Breast epithelium (tissue), 4 donors: Measurements from ENCODE around the gene AHNAK2. TPM values are rescaled to one million over a fixed set of nuclear protein-coding genes. Genes with fewer than 3 reads are reported as not detected.

Experiments
- DNase-seq, 2 donors: peaks; one replicate each; pipeline ENCODE4 v3.0.0-alpha.2; 2019; ENCODE audit warnings: low spot score in 2 of 2
- H3K27ac ChIP-seq, 2 donors: fragments of 200-600 bp; sonication (generic) in 1 of 2; one replicate each; pipeline ENCODE4 v1.5.1; 2016 to 2019; ENCODE audit warnings: mild to moderate bottlenecking in 1 of 2
- H3K27me3 ChIP-seq, 2 donors: fragments of 200-600 bp; sonication (generic) in 1 of 2; one replicate each; pipeline versions ENCODE4 v1.5.1 to v1.6.0; 2017 to 2019; ENCODE audit warnings: control low read depth in 1 of 2, mild to moderate bottlenecking in 1 of 2
- H3K36me3 ChIP-seq: fragments of 200-600 bp; one replicate; pipeline ENCODE4 v1.5.1; 2019
- H3K4me1 ChIP-seq, 2 donors: fragments of 200-600 bp; sonication (generic); one replicate each; pipeline ENCODE4 v1.5.1; 2016 to 2019; ENCODE audit warnings: control low read depth in 1 of 2
- H3K4me3 ChIP-seq, 3 donors: fragments of 200-600 bp; sonication (generic); 1 replicate in 2 of 3; 2 replicates in 1 of 3; pipeline ENCODE4 v1.5.1; 2016 to 2019; ENCODE audit warnings: mild to moderate bottlenecking in 3 of 3, moderate library complexity in 2 of 3
- H3K9me3 ChIP-seq, 2 donors: fragments of 200-600 bp; sonication (generic) in 1 of 2; one replicate each; pipeline ENCODE4 v1.5.1; 2016 to 2019; ENCODE audit warnings: control low read depth in 1 of 2
- CTCF ChIP-seq, 3 donors: fragments of 450-650 bp; IDR thresholded peaks; one replicate each; pipeline ENCODE4 v1.5.1; 2016 to 2017; ENCODE audit warnings: antibody characterized with exemption in 3 of 3, mild to moderate bottlenecking in 3 of 3, moderate library complexity in 3 of 3
- POLR2A ChIP-seq: fragments of 450-650 bp; IDR thresholded peaks from one replicate; pipeline ENCODE4 v1.6.1; 2016; ENCODE audit warnings: antibody characterized with exemption, mild to moderate bottlenecking, moderate library complexity
- POLR2AphosphoS5 ChIP-seq, 3 donors: sonication (generic); formaldehyde crosslinking; IDR thresholded peaks; one replicate each; pipeline ENCODE4 v1.6.1; 2017; ENCODE audit warnings: antibody characterized with exemption in 3 of 3
- intact Hi-C: fragments of 100-400 bp; cut with DNase I; formaldehyde crosslinking; loops from one replicate; pipeline ENCODE4 v1.15.1; 2023; ENCODE audit warnings: low total_unique reads
- total RNA-seq, 3 donors: library from RNA; depleted of rRNA; stranded (reverse); fragments of >200 nt; gene quantifications; one replicate each; pipeline ENCODE4 v1.1.0, GENCODE V29; 2016

Gene AHNAK2
- total RNA-seq, 3 donors from 2014 or later, result 15.1 to 46.7 (median 19.3) TPM

GRCh38 chr14:104970231-104971068, 7.7 kb downstream of the AHNAK2 start:
- Histone ChIP-seq H3K4me1 (peaks cover 33 to 55% of the 10 kb centered on the region in 2 donors), H3K4me3 (peak overlapping the region; percentile 43 to 69 (median 57)), H3K36me3 (no peaks in the 10 kb centered on the region), H3K27ac (peak overlapping the region; percentile 95 to 97), H3K27me3 (no peaks in the 10 kb centered on the region), H3K9me3 (no peaks in the 10 kb centered on the region)
- DNase-seq, result no peak
- no peak for TF ChIP-seq CTCF (IDR thresholded peaks at IDR 0.05)
- TF ChIP-seq POLR2AphosphoS5 (IDR thresholded peaks at IDR 0.05), result peak; percentile 50 to 77 (median 54)
- intact Hi-C loops, result loop anchor here (5.0 kb wide), 1 partner anchor 38 kb away; no protein-coding TSS in a partner anchor

- H3K4me1 ChIP-seq, result peaks cover 33 to 49% of the 10 kb centered on the region in 2 donors
- no peaks in the 10 kb centered on the region for H3K9me3 ChIP-seq
- no peak for DNase-seq
- TF ChIP-seq POLR2AphosphoS5 (IDR thresholded peaks at IDR 0.05) (no peak), CTCF (IDR thresholded peaks at IDR 0.05) (no peak), POLR2A (no peak)
- intact Hi-C loops, result loop anchor here (5.0 kb wide), 1 partner anchor 37 kb away; no protein-coding TSS in a partner anchor
- no peaks in the 10 kb centered on the region for H3K36me3 ChIP-seq
- H3K4me3 ChIP-seq, result peak overlapping the region; percentile 43 to 69 (median 57)
- H3K27me3 ChIP-seq, result no peaks in the 10 kb centered on the region
- peak overlapping the region; percentile 95 to 97 for H3K27ac ChIP-seq
These were observed 8.4 kb downstream of the AHNAK2 start for GRCh38 chr14:104969741-104970230.

GRCh38 chr14:104968541-104969401, 9.4 kb downstream of the AHNAK2 start:
- H3K4me1 ChIP-seq, result peaks cover 30 to 38% of the 10 kb centered on the region in 2 donors
- intact Hi-C loops, result no loop called here
- H3K9me3 ChIP-seq, result no peaks in the 10 kb centered on the region
- H3K27ac ChIP-seq, result peak overlapping the region; percentile 95 to 97
- DNase-seq, result peak; percentile 67 to 82
- peak overlapping the region; percentile 43 to 69 (median 57) for H3K4me3 ChIP-seq
- TF ChIP-seq POLR2A, result no peak
- no peak for TF ChIP-seq POLR2AphosphoS5 (IDR thresholded peaks at IDR 0.05)
- TF ChIP-seq CTCF (IDR thresholded peaks at IDR 0.05), result no peak
- no peaks in the 10 kb centered on the region for H3K36me3 ChIP-seq
- no peaks in the 10 kb centered on the region for H3K27me3 ChIP-seq

- peaks cover 30 to 33% of the 10 kb centered on the region in 2 donors for H3K4me1 ChIP-seq
- no peaks in the 10 kb centered on the region for H3K36me3 ChIP-seq
- peak overlapping the region; percentile 95 to 97 for H3K27ac ChIP-seq
- intact Hi-C loops, result no loop called here
- H3K27me3 ChIP-seq, result no peaks in the 10 kb centered on the region
- peak overlapping the region; percentile 43 to 69 (median 57) for H3K4me3 ChIP-seq
- no peak for TF ChIP-seq POLR2A
- TF ChIP-seq CTCF (IDR thresholded peaks at IDR 0.05), result no peak
- no peak for TF ChIP-seq POLR2AphosphoS5 (IDR thresholded peaks at IDR 0.05)
- H3K9me3 ChIP-seq, result no peaks in the 10 kb centered on the region
- peak; percentile 57 to 78 for DNase-seq
These were observed 10.0 kb downstream of the AHNAK2 start for GRCh38 chr14:104968153-104968527.
